BE2C (cell line): ENCODE results near the gene SNX20.

Experiments used
- DNase-seq: peaks from one replicate; pipeline ENCODE4 v3.0.0-alpha.2; 2020
- H3K27me3 ChIP-seq: fragments of 250-450 bp; sonication (Bioruptor Pico); 2 replicates; pipeline ENCODE4 v1.5.1; 2020; ENCODE audit warnings: mild to moderate bottlenecking
- H3K36me3 ChIP-seq: fragments of 250-450 bp; sonication (Bioruptor Pico); 2 replicates; pipeline ENCODE4 v1.5.1; 2020; ENCODE audit warnings: mild to moderate bottlenecking
- H3K4me1 ChIP-seq: fragments of 250-450 bp; sonication (Bioruptor Pico); 2 replicates; pipeline ENCODE4 v1.5.1; 2020
- H3K4me3 ChIP-seq: 2 replicates; pipeline ENCODE4 v1.5.1; 2011; ENCODE audit warnings: low read depth, low read length
- H3K9me3 ChIP-seq: fragments of 250-450 bp; sonication (Bioruptor Pico); 2 replicates; pipeline ENCODE4 v1.5.1; 2020
- CTCF ChIP-seq: IDR thresholded peaks from 2 replicates; pipeline ENCODE4 v1.5.1; 2012; ENCODE audit warnings: mild to moderate bottlenecking, low read depth, low read length

Gene SNX20

GRCh38 chr16:50699326-50700159 is 18.4 kb upstream of the SNX20 start:
- Histone ChIP-seq H3K4me1 (no peaks in the 10 kb centered on the region), H3K36me3 (no peaks in the 10 kb centered on the region), H3K27me3 (no peaks in the 10 kb centered on the region), H3K9me3 (no peaks in the 10 kb centered on the region), H3K4me3 (no peak overlapping the region)
- no peak for TF ChIP-seq CTCF
- DNase-seq, result no peak

DNA sequence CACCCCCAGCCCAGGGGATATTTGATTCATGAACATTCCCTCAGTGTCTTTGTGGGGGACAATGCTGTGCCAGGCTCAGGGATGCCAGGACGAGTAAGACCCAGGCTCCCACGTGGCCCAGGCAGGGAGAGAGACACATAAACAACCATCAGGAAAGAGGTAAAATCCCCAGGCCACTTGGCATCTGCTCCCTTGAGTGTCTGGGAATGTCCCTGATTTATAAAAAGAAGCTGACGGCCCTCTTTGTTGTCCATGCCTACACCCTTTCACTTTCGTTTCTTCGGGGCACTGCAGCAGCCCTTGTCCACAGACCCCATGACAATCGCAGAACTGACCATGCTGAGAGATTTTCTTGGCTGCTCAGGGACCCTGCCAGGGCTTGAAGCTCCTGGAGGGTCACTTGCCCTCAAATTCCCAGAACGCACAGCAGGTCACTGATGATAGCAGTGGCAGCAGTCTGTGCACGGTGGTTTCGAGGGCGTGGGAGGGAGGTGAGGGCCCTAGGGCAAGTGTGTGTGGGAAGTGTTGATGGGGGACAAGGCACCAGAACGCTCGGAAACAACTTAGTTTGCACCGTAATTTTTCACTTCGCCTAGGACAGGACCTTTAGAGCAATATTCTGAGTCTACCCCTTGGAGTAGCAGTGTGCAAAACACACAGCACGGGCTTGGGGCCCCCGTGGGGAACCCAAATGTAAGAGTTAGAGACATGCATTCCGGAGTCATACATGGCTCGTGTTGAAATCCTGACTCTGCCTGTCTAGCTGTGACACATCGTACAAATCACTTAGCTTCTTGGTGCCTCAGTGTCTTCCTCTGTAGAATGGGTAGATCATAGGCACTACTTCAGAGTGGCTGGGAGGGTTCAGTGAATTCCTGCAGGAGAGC is 17.0 kb upstream of the SNX20 start:
- no peak for TF ChIP-seq CTCF
- DNase-seq, result no peak
- Histone ChIP-seq H3K27me3 (no peaks in the 10 kb centered on the region), H3K36me3 (no peaks in the 10 kb centered on the region), H3K4me3 (no peak overlapping the region), H3K9me3 (no peaks in the 10 kb centered on the region), H3K4me1 (no peaks in the 10 kb centered on the region)

DNA sequence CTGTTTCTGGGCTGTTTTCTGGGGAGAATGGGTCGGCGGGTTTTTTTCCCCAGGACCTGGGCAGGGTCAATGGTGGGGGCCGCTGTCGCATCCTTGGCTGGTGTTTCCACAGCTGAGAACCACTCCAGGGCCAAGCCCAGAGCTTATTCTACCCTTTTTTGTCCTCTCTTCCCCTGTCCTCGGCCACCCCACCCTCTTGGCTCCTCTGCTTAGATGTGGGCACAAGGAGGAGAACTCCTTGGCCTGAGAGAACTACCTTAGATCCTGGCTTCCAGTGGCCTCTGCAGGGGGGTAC is 16.3 kb upstream of the SNX20 start:
- no peak for TF ChIP-seq CTCF
- H3K4me1 ChIP-seq, result no peaks in the 10 kb centered on the region
- no peaks in the 10 kb centered on the region for H3K36me3 ChIP-seq
- DNase-seq, result no peak
- no peak overlapping the region for H3K4me3 ChIP-seq
- no peaks in the 10 kb centered on the region for H3K9me3 ChIP-seq
- H3K27me3 ChIP-seq, result no peaks in the 10 kb centered on the region

DNA sequence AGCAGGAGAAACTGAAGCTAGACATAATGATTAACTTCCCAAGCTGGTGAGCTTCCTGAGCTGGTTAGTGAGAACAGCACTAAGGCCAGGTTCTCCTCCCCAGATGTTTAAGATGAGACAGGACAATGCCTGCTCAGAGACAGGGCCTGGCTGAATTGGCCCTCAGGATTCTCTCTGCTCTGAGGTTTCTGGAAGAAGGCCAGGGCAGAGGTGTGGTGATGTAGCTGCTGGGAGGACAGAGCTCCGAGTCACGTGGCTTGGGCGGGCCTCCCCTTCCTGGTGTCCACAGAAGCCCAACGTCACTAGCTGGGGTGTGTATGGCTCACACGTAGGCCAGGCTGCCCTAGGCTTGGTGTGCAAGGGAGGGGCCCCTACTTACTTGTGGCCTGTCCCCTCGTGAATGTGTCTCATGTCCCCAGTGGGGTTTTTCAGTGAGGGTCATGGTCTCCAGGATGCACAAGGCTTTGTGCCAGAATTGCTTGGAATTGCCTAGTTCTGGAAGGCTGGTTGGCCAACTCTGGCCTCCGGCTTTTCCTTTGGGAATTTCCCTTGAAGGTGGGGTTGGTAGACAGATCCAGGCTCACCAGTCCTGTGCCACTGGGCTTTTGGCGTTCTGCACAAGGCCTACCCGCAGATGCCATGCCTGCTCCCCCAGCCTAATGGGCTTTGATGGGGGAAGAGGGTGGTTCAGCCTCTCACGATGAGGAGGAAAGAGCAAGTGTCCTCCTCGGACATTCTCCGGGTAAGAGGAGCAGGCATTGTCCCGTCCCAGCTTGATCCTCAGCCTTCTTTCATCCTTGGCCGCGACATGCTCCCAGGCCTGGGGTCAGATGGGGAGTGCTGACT is 15.7 kb upstream of the SNX20 start:
- peak; percentile 71 for DNase-seq

DNA sequence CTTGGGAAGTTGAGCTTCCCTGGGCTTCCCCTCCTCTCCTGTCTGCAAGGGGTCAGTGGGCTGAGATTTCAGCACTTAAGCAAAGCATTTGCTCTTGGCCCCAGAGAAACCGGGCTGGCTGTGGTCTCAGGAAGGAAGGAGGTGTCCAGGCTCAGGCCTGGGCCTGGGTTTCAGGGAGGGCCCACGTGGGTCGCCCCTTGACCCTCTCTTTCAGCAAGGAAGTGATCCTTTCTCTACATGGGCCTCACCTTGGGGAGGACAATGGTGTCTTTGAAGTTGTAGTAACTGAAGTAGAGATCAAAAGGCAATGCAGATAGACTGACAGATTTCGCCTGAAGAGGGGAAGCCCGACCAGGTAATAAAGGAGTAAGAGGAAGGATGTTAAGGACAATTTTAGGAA is 15.0 kb upstream of the SNX20 start:
- no peak for DNase-seq
- H3K36me3 ChIP-seq, result no peaks in the 10 kb centered on the region
- no peak for TF ChIP-seq CTCF
- H3K9me3 ChIP-seq, result no peaks in the 10 kb centered on the region
- no peak overlapping the region for H3K4me3 ChIP-seq
- no peaks in the 10 kb centered on the region for H3K4me1 ChIP-seq
- H3K27me3 ChIP-seq, result no peaks in the 10 kb centered on the region

More for the DNA sequence above, 15.7 kb upstream of the SNX20 start:
- TF ChIP-seq CTCF, result no peak
- no peaks in the 10 kb centered on the region for H3K9me3 ChIP-seq
- H3K27me3 ChIP-seq, result no peaks in the 10 kb centered on the region
- H3K4me1 ChIP-seq, result no peaks in the 10 kb centered on the region
- no peak overlapping the region for H3K4me3 ChIP-seq
- no peaks in the 10 kb centered on the region for H3K36me3 ChIP-seq
